ENCODE measurements around the gene ELMO1. TPM values are rescaled to one million over a fixed set of nuclear protein-coding genes. Genes with fewer than 3 reads are reported as not detected.

ELMO1 gene
- total and polyA plus RNA-seq, 10 of the 15 experiments (the other 5 are each of a cell fraction or from before 2014, with no cell fraction given): 22.6 to 85.9 (median 56.6) TPM

DNA sequence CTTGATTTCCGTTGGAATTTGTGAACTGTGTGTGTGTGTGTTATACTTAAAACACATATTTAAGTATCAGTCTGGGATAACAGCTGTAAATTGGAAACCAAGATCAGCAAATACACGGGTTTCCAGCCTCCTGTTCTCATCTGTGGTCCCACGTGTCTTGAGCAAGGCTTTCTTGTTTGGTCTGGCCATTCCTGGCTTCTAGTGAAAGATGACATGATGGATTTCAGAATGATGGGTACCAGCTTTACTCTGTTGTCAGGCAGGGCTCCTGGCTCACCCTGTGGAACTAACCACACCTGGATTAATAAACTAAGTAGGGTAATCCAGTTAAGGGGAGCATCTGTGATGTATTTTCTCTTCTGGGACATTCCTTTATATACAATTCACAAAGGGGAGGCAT lies 378.2 kb downstream of the ELMO1 start:
- Histone ChIP-seq H3K27me3 (replicated peaks in 1 of 2; ENCODE audit: control insufficient read depth in 2 of 2, insufficient read depth in 2 of 2, low read length in 1 of 2) (no peaks in the 10 kb centered on the region), H3K4me2 (ENCODE audit: control insufficient read depth, insufficient read depth) (no peak overlapping the region), H3K27ac (ENCODE audit: control insufficient read depth, insufficient read depth) (no peak overlapping the region), H2AFZ (ENCODE audit: control insufficient read depth, low read depth, low read length) (no peak overlapping the region), H3K36me3 (ENCODE audit: control insufficient read depth in 2 of 2, insufficient read depth in 2 of 2, low read length in 1 of 2) (no peaks in the 10 kb centered on the region; a peak in 1 of 4 replicates), H4K20me1 (ENCODE audit: control insufficient read depth, insufficient read depth) (no peaks in the 10 kb centered on the region), H3K79me2 (ENCODE audit: control insufficient read depth, insufficient read depth, low read length) (no peaks in the 10 kb centered on the region), H3K9ac (ENCODE audit: control insufficient read depth, insufficient read depth, low read length) (no peak overlapping the region), H3K4me3 (no peak overlapping the region), H3K4me1 (ENCODE audit: control insufficient read depth, insufficient read depth, low read length) (peaks cover 7% of the 10 kb centered on the region), H3K9me3 (replicated peaks; ENCODE audit: control insufficient read depth, insufficient read depth, low read length) (no peaks in the 10 kb centered on the region)
- CTCF ChIA-PET: interaction anchor here (1.4 to 2.2 kb wide), 3 partner anchors 13 to 111 kb away, joined by 3 to 5 read pairs (median 4); no protein-coding TSS in a partner anchor
- DNase-seq (ENCODE audit: low read depth, low spot score): no peak
- RAD21 ChIA-PET (ENCODE audit: unreplicated experiment): interaction anchor here (1.1 kb wide), 1 partner anchor 112 kb away, joined by 3 read pairs; no protein-coding TSS in a partner anchor
- intact Hi-C loops (cut with micrococcal nuclease; ENCODE audit: unreplicated experiment) (no loop called here), in situ Hi-C loops (cut with MboI) (no loop called here)
- POLR2A ChIA-PET: interaction anchor here (0.6 to 1.2 kb wide), 2 partner anchors 12 to 13 kb away, joined by 3 read pairs; no protein-coding TSS in a partner anchor
- no peak for FAIRE-seq
- WGBS (ENCODE audit: insufficient coverage, insufficient replicate concordance, low lambda C conversion rate, missing lambda C conversion rate): 83% methylated on average over 3 of the region's 3 CpGs
- no peak for ATAC-seq
- SMC1A ChIA-PET (ENCODE audit: uncharacterized antibody, unreplicated experiment): interaction anchor here (1.6 kb wide), 1 partner anchor 86 kb away, joined by 3 read pairs; no protein-coding TSS in a partner anchor
- BruUV-seq (replicated peaks): no TSS peak
- TF ChIP-seq RAD21 (IDR thresholded peaks at IDR 0.05; ENCODE audit: insufficient read depth, low read depth, low read length) (no peak), KDM1A (IDR thresholded peaks at IDR 0.05; ENCODE audit: borderline replicate concordance) (no peak), EGR1 (IDR thresholded peaks at IDR 0.05; ENCODE audit: borderline replicate concordance in 1 of 2, low read depth in 2 of 2, low read length in 2 of 2) (no peak), SMC3 (IDR thresholded peaks at IDR 0.05; ENCODE audit: borderline replicate concordance, low read length) (no peak), CREM (IDR thresholded peaks at IDR 0.05; ENCODE audit: low read depth) (no peak), EED (IDR thresholded peaks at IDR 0.05; ENCODE audit: low read depth) (no peak), RUNX3 (IDR thresholded peaks at IDR 0.05; ENCODE audit: low read length) (no peak), MXI1 (IDR thresholded peaks at IDR 0.05; ENCODE audit: low read depth, low read length) (no peak), MYC (IDR thresholded peaks at IDR 0.05; ENCODE audit: insufficient read depth, insufficient read length, insufficient replicate concordance, low read length, severe bottlenecking) (no peak), SUZ12 (IDR thresholded peaks at IDR 0.05; ENCODE audit: unreplicated experiment) (no peak), POLR2A (IDR thresholded peaks at IDR 0.05; ENCODE audit: low read depth, low read length) (no peak), PML (IDR thresholded peaks at IDR 0.05; ENCODE audit: low read length) (no peak), ASH2L (IDR thresholded peaks at IDR 0.05; ENCODE audit: borderline replicate concordance, low read depth) (no peak)
- TF ChIP-seq, protein P1, sequence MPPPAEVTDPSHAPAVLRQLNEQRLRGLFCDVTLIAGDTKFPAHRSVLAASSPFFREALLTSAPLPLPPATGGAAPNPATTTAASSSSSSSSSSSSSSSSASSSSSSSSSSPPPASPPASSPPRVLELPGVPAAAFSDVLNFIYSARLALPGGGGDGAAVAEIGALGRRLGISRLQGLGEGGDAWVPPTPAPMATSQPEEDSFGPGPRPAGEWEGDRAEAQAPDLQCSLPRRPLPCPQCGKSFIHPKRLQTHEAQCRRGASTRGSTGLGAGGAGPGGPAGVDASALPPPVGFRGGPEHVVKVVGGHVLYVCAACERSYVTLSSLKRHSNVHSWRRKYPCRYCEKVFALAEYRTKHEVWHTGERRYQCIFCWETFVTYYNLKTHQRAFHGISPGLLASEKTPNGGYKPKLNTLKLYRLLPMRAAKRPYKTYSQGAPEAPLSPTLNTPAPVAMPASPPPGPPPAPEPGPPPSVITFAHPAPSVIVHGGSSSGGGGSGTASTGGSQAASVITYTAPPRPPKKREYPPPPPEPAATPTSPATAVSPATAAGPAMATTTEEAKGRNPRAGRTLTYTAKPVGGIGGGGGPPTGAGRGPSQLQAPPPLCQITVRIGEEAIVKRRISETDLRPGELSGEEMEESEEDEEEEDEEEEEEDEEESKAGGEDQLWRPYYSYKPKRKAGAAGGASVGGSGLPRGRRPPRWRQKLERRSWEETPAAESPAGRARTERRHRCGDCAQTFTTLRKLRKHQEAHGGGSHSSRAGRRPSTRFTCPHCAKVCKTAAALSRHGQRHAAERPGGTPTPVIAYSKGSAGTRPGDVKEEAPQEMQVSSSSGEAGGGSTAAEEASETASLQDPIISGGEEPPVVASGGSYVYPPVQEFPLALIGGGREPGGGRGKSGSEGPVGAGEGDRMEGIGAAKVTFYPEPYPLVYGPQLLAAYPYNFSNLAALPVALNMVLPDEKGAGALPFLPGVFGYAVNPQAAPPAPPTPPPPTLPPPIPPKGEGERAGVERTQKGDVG (CRISPR knock-in tag; IDR thresholded peaks at IDR 0.05): no peak
- TF ChIP-seq, protein P2, sequence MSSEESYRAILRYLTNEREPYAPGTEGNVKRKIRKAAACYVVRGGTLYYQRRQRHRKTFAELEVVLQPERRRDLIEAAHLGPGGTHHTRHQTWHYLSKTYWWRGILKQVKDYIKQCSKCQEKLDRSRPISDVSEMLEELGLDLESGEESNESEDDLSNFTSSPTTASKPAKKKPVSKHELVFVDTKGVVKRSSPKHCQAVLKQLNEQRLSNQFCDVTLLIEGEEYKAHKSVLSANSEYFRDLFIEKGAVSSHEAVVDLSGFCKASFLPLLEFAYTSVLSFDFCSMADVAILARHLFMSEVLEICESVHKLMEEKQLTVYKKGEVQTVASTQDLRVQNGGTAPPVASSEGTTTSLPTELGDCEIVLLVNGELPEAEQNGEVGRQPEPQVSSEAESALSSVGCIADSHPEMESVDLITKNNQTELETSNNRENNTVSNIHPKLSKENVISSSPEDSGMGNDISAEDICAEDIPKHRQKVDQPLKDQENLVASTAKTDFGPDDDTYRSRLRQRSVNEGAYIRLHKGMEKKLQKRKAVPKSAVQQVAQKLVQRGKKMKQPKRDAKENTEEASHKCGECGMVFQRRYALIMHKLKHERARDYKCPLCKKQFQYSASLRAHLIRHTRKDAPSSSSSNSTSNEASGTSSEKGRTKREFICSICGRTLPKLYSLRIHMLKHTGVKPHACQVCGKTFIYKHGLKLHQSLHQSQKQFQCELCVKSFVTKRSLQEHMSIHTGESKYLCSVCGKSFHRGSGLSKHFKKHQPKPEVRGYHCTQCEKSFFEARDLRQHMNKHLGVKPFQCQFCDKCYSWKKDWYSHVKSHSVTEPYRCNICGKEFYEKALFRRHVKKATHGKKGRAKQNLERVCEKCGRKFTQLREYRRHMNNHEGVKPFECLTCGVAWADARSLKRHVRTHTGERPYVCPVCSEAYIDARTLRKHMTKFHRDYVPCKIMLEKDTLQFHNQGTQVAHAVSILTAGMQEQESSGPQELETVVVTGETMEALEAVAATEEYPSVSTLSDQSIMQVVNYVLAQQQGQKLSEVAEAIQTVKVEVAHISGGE (CRISPR knock-in tag; IDR thresholded peaks at IDR 0.05): no peak

Data from GM12878 (cell line).